Measurements from ENCODE around the gene ZNF385D.

Gene ZNF385D

DNA sequence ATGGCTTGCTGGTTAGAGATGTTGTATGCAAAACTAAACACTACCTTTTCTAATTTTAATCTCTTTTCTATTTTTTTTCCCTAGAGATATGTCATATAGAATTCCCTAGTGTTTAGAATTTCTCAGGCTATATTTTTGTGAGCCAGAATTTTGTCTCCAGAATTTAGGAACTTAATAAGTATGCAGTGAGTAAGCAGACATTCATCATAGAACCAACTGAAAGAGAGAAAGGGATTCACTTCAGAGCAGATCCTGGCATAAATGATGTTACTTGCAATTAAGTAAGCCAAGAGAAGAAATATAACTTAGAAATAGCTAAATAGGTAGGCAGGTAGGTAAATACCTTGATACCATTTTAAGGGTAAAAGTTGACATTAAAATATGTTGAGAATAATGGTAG, 288.9 kb downstream of the ZNF385D start:
- DNase-seq (ENCODE audit: extremely low read depth in 1 of 2, low read depth in 1 of 2): no peak

DNA sequence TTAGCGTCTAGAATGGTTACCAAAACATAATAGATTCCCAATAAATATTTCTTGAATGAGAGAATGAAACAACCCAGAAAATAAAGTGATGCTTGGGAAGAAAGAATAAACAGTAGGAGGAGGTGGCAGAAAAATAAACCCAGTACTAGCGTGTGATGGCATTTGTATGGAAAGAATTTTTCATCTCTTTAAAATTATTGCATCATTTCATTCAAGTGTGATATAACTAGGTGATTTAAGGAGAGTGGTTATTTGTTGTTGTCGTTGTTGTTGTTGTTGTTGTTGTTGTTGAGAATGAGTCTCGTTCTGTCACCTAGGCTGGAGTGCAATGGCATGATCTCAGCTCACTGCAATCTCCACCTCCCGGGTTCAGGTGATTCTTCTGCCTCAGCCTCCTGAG, 293.9 kb downstream of the ZNF385D start:
- DNase-seq (ENCODE audit: extremely low read depth in 1 of 2, low read depth in 1 of 2): no peak

DNA sequence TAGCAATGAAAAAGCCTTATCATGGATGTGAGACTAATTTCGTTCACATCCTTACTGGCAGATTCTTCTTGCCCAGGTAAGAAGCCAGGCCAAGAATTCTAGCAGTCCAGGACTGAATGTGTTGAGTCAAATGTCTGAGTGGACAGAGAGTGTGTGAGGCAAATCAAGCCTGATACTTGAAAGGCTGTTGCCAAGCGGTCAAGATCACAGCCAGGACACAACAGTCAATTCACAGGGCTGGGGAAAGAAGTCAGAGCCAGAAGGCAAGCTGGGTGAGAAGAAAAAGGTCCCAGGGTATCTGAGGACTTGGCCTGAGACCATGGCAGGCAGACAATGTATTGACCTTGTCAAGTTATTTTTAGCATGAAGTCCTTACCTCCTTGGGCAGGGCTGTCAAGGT, 301.3 kb downstream of the ZNF385D start:
- no peak for DNase-seq (ENCODE audit: extremely low read depth in 1 of 2, low read depth in 1 of 2)

DNA sequence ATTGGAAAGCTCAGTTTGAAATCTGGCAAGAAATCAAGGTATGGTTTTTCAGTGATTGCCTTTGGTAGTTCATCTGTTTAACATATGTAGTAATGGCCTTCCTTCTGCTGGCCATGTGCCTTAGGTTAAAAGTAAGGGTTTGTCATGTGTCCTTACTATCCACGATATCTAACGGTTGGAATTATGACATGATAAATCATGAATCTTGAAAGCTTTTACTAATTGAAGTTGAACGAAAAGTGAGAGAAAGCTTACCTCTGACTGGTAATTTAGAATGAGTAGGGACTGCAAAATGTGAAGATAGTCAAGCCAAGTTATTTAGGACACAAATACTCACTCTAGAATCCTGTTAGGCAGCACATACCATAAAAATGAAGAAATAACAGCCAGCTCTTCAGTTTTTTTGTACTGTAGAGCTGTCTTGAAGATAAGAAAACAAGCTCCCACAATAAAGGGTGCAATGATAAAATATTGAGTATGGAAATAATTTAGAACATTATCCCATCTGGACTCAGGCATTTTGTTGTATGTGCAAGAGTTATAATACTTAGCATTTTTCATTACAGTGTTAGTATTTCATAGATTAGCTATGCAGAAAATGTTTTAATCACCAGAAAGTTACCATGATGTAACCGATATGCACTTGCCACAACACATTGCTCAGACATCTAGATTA, 303.4 kb downstream of the ZNF385D start:
- DNase-seq (ENCODE audit: extremely low read depth in 1 of 2, low read depth in 1 of 2): no peak

DNA sequence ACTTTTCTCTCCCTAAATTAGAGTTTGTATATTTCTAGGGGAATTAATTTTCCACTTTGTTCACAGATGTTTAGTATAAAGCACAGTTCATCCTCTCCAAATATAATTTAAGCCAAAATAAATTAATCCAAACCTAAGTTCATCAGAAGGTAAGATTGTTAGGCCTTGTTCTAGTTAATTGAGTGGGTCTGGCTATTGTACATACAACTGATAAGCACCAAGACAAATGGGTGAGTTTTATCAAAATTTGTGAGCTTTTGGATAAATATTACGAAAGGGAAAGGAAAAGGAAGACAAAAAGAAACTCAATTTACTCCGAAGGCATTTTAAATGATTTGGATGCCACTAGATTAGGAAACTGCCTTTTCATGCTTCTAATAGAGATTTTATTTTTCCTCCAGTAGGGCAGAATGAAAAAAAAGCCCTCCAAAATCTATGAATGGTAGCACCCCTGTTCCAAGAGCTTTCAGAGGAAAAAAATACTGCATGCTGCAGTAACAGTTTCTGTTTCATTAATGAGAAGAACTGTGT, 304.0 kb downstream of the ZNF385D start:
- DNase-seq (ENCODE audit: extremely low read depth in 1 of 2, low read depth in 1 of 2): no peak

DNA sequence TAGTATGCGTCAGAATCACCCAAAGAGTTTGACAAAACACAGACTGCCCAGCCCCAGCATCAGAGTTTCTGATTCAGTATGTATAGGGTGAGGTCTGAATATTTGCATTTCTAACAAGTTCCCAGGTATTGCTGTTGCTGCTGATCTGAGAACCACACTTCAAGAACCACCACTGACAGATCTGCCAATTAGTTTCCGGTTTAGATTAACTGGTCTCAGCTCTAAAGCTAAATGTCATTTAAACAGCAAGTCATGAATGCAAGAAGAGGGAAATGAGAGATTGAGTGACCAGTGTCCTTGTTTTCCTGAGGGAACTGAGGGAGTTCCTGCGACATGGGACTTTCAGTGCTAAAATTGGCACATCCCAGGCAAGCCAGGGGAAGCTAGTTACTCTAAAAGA, 305.0 kb downstream of the ZNF385D start:
- no peak for DNase-seq (ENCODE audit: extremely low read depth in 1 of 2, low read depth in 1 of 2)

DNA sequence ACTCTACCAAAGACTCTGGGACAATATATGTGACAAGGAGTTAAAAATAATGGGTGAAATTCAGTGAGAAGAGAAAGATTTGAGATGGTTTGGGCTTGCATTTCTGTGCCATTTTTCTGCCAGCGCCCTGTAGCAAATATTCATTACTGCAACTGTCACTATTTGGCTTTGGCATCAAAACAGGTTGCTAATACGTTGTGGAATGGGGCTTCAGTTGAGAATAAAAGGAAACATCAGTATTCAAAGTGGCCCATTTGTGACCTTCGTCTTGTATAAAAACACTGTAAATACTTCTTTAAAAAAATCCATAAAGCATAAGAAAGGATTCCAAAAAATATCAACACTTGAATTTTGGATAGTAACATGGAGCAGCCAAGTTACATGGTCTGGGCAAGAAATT, 309.2 kb downstream of the ZNF385D start:
- no peak for DNase-seq (ENCODE audit: extremely low read depth in 1 of 2, low read depth in 1 of 2)

DNA sequence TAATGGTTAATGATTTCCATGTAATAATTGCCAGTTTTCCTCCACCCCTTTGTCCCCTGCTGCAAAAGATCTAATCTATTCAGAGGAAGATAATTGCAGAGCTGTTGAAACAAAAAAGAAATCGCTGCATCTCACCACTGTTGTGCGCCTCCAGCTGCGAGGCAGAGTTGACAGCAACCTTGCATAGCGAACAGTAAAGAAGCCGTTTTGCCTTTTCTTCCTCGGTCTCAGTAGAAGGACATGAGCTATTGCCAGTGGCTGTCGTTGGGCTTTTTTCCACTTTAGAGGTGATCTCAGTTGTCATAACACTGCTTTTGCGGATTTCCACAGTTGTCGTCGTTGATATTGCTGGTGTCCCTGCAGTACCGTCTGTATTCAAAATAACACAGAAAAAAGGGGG, 314.2 kb downstream of the ZNF385D start:
- DNase-seq (ENCODE audit: extremely low read depth in 1 of 2, low read depth in 1 of 2): no peak

DNA sequence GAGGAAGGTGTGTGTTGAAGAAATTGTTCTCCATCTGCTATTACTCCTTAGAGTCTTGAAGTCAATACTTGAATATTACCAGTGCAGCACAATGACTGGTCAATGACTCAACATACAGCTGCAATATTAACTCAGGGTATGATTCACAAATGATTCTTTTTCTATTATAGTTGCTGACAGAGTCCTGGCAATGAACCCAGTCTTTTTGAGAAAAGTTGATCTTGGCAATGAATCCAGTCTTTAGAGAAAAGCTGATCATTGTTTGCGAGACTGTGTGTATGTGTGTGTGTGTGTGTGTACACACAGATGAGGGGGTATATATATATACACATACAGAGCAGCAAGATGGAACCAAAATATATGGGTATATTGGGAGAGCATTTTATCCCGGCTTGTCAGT, 315.1 kb downstream of the ZNF385D start:
- no peak for DNase-seq (ENCODE audit: extremely low read depth in 1 of 2, low read depth in 1 of 2)

DNA sequence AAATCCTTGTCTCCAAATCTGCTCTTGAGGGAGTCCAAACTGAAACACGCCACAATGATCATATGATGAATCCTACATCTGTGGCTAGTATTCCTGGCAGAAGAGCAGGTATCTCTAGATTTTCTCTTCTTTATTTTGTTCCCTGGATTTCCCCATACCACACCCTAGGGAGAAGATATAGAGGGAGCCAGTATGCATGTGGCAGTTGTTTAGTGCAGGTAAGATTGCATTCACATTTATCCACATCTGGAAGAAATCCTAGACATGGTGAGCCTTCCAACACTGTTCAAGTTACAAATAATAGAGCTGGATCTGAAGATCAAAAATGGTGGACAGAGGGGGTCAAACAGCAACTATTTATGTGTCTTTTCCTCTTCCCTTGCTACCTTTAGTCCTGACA, 316.7 kb downstream of the ZNF385D start:
- DNase-seq (ENCODE audit: extremely low read depth in 1 of 2, low read depth in 1 of 2): no peak

DNA sequence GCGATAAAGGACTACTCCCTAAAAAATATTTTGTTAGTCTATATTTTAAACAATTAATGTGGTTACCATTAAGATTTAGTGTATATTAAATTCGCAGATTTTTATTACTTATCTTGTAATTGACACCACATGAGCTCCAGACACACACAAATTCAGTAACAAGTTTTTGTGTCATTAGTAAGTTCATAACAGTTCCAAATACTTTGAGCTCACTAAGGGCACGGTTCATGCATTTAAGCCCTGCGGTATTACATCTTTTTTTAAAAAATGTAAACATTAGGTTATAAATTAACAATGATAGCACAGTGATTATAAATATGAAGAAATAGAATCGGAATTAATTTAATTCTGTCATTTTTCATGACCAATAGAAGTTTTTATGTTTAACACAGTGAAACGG, 317.3 kb downstream of the ZNF385D start:
- DNase-seq (ENCODE audit: extremely low read depth in 1 of 2, low read depth in 1 of 2): no peak

DNA sequence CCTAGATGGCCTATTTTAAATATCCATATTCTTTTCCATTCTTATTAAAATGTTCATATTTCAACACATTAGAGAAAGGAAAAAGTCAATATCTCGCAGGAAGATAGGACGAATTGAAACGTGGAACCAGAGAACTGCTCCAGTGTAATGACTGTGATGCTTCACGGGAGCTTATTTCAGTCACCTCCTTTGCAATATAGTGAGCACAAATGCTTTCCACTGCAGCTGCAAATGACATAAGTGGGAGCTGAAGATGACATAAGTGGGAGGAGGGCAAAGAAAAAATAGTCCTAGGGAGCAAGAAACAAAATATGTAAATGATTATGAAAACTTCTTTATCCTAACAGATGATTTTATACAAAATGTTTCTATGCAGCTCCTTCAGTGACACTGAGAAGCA, 324.1 kb downstream of the ZNF385D start:
- DNase-seq (ENCODE audit: extremely low read depth in 1 of 2, low read depth in 1 of 2): no peak

DNA sequence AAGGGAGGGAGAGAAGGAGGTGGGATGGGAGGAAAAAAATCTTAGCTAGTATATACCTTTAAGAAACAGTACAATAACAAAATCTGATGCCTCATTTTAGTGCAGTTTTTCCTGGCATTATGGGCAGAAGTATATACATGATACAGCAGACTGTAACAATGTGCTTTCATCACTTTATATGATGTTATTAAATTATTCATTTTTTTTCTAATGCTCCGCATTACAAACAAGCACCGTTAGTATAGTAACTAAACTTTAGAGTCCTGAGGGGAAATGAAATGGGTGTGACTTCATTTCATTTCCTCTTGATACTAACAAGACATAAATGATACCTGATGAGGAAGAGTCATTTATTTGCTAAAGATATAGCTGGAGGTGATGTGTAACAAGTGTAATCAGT, 325.3 kb downstream of the ZNF385D start:
- no peak for DNase-seq (ENCODE audit: extremely low read depth in 1 of 2, low read depth in 1 of 2)

DNA sequence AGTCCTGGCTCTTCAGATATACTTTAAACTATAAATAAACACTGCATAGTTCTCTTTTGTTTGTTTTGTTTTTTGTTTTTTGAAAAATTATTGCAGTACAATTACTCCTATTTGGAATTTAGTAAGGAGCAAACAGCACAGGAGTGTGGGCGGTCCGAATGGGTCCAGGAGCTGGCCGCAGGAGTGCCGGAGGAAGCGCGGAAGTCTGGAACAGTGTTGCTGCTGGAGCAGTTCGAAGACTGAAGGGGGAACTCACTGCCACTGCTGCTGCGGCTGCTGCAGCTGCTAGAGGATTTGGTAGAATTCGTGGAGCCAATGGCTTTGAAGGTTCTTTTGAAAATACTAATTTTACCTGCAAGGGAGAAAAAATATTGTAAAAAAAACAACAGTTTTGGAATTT, 329.9 kb downstream of the ZNF385D start:
- no peak for DNase-seq (ENCODE audit: extremely low read depth in 1 of 2, low read depth in 1 of 2)

DNA sequence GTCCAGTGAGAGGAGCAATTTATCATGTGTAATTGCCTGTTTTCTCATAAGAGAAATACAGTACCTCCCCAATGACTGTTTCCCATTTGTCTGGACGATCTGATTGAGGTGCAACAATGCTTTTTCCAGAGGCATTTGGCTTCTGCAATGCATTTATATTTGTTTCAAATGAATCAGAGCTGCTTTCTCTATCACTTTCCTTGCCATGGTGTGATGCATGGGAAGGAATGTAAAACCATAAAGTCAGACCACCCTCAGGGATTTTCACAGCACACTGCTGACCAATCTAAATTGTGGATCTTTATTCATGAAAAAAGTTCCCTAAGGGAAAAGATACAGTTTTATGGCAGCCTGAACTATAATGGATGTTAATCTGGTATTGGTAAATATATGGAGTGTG, 333.0 kb downstream of the ZNF385D start:
- no peak for DNase-seq (ENCODE audit: extremely low read depth in 1 of 2, low read depth in 1 of 2)

DNA sequence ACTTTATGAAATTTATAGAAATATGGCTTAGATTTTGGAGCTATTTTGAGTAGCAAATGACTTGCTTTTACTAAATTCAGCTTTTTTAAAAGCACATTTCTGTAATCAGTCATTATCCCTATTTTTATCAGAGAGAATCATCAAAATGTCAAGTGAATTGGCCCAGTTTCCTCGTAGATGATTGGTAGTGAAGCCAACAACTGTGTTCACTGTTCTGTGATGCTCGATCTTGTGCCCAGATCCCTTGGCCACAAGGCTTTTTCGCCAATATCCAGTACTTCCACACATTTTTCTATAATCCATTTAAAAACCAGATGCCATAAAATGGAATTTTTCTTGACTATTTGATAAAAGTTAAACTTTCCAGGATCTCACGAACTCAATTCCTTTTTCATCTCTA, 336.5 kb downstream of the ZNF385D start:
- no peak for DNase-seq (ENCODE audit: extremely low read depth in 1 of 2, low read depth in 1 of 2)

DNA sequence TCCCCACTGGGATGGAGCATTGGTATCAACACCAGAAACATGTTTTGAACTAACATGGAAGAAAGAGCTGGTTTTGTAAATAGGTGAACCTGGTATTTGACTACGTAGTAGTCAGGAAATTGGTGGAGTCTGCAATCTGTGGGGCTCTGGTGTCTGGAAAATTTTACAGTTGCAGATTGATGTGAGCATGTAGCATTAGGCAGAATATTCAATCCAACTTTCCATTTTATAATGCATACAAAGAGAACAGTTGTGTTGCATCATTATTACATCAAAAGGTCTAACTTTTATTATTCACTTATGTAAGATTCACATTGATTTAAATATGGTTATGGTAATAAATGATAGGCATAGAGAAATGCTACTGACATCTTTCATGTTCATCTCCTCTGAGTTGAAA, 340.0 kb downstream of the ZNF385D start:
- DNase-seq (ENCODE audit: extremely low read depth in 1 of 2, low read depth in 1 of 2): no peak

DNA sequence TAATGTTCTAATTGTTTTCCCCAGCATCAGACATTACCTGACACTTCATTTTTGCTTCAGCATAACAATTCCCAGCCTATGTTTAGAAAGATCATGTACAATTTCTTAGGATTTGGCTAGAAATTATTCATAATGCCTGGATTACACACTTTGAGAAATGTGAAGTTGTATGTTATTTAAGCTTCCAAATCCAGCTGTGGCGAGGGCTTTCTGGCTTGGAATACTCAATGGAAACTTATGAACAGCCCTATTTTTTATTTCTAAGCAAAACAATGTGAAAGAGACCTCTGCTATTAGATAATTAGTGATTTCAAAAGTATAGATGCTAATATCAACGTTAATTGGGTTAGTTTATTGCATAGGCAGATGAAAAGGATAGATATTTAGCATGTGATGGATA, 341.6 kb downstream of the ZNF385D start:
- DNase-seq (ENCODE audit: extremely low read depth in 1 of 2, low read depth in 1 of 2): no peak

DNA sequence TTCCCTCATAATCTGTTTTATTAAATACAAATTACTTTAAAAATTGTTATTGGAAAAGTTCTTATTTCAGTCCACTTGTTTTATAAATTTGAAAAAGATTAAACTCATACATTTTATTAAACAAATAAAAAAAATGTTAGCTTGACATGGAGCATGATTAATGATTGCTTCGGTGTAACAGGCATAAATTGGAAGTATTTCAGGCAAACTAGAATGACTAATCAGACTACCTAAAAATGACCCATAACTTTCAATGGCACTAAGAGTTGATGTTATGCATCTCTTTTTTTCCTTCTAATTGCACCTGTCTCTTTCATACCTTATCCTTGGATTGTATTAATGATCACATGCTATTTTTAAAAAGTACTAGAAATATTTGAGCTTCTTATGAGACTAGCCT, 343.3 kb downstream of the ZNF385D start:
- no peak for DNase-seq (ENCODE audit: extremely low read depth in 1 of 2, low read depth in 1 of 2)

DNA sequence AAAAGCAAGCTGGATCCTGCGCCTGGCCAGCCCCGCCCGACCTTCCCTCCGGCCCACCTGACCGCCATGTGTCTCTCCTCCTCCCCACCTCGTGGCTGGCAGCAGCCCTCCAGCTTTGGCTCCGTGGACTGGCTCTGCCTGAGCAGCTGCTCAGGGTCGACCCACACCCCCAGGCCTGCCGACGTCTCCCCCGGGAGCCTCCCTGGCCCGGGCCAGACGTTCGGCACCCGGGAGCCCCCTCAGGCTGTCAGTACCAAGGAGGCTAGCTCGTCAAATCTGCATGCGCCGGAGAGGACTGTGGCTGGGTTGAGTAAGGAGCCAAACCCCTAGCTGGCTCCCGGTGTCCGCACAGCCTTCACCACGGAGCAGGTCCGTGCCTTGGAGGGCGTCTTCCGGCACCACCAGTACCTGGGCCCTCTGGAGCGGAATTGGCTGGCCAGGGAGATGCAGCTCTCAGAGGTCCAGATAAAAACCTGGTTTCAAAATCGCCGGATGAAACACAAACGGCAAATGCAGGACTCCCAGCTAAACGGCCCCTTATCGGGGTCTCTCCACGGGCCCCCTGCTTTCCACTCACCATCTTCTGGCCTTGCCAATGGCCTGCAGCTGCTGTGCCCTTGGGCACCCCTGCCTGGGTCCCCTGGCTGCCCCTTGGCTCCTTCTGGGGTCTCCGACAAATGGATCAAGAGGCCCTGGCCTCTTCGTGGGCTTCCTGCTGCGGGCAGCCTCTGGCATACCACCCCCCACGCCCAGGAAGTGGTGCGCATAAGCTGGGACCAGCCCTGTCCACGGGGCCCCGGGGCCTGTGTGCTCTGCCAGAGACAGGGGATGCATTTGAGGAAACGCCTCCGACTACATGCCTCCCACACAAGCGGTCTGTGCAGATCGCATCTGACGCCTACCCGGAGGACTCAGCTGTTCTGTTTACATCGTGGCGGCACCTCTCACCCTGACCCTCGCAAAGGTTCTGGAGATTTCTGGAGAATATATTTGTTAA, 345.0 kb downstream of the ZNF385D start:
- DNase-seq (ENCODE audit: extremely low read depth in 1 of 2, low read depth in 1 of 2): no peak

DNA sequence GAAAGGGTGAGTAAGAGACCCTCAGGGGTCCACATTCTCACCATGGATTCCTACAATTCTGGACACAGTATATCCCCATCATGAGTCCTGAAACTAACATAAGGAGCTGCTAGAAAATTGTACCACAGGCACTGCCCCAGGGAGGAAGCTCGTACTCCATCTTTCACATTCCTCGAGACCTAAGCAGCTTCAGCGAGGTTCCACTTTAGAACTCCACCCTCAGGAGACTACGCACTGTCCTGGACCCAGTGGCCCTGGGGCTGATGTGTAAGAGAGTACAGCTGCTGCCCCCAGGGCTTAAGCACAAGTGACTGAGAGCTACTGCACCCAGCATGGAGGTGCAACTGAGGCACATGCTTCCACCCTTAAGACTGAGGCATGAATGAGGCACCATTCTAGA, 352.5 kb downstream of the ZNF385D start:
- DNase-seq (ENCODE audit: extremely low read depth in 1 of 2, low read depth in 1 of 2): no peak

DNA sequence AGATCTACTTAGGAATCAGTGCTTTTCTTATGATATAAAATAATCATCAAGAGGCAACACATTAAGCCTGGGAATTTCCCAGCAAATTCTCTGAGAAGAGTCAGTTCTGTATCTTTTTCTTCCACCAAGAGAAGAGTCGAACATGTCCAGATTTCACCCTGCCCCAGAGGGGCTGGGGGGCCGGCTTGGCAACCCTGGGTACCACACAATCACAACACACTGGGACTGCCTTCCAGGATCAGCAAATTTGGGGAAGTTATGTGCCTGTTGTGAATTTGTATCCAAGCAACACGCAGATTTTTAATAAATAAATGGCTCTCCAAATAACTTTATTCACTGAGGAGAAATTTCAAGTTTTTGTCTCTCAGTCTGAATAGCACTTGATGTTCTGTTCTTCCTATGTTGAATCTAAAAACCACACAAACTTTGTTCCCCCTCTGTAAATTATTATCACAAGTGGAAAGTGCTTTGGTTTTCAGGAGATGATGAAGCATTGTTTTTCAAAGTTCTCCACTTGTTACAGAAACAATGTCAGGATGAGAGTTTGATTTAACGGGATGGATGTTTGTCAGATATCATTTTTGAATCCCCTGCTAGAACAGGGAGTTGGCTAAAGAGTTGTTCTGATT, 357.2 kb downstream of the ZNF385D start:
- no peak for DNase-seq (ENCODE audit: extremely low read depth in 1 of 2, low read depth in 1 of 2)
